ENCODE results near the gene FHAD1.

DNA sequence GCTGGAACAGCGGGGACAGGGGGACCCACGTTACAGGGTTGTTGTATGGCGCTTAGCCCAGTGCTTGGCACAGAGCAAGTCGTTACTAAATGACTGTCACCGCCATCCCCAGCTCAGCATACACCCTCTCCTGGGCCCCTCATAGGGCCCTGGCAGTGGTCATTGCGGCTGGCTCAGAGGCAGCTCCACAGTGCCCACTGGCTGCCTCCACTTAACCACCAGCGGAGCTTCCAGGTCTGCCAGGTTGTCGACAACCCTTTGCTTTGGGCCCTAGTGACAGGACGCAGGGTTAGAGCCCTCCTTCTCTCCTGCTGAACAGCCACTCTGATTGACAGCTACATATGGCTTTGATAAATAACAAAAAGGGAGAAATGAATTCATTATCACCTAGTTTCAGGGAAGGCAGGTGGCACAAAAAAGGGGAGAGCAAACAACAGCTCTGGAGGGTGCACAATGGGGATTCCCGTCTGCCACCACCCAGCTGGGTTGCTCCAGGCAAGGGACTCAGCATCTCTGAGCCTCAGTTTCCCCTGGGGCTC lies 167.5 kb downstream of the FHAD1 start:
- TF ChIP-seq CTCF (IDR thresholded peaks at IDR 0.05; ENCODE audit: low read length), result no peak
- TF ChIP-seq EZH2 (IDR thresholded peaks at IDR 0.05; ENCODE audit: borderline replicate concordance, low read length), result no peak

Data from OCI-LY1 (cell line).